Activated CD4-positive, alpha-beta T cell treated with anti-CD3 and anti-CD28 coated beads for 48 hours (primary cell): Measurements from ENCODE around the gene TTC39A.

Source experiments
- DNase-seq: peaks from one replicate; pipeline ENCODE4 v3.0.0-alpha.2; 2020

TTC39A gene

DNA sequence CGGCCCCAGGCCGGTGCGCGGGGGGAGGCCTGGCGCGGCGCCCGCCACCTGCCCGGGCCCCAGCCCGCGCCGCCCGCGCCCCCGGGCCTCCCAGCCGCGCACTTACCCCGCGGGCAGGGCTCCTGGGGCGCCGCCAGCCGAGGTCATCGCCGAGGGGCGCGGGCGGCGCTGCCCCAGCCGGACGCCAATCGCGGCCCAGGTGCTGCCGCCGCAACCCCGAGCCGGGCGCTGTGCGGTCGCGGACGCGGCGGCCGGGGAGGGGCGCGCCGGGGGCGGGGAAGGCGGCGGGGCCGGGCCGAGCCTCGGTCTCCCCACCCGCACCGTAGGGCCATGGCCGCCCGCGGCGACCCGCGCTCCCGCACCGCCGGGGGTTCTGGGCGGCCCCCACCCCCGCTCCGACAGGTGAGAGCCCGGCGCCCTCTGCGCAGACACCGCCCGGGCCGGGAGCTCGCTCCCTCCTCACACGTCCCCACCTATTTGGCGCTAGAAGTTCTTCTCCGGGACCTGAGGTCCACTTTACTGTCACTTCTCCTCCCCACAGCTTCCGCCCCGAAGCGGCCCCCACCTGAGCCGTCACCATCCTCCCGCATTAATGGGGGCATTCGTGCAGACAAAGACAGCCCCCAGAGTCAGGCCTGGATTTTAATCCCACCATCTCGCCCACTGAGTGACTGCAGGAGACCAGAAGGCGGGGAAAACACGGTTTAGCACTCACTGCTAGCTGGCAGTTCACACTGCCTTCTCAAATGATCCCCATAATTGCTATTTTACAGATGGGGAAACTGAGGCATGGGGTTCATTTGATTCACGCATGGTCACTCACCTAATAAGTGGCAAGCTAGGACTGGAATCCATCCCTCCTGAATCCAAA lies at the start of gene TTC39A:
Gene TTC39A (minus strand): TSS at position 232 of the 871 bp plus-strand sequence. CDS start 85 bp downstream, at position 147.
- no peak for DNase-seq

- no peak for DNase-seq
Observed at GRCh38 chr1:51378871-51379270, 48.5 kb upstream of the TTC39A start.

GRCh38 chr1:51373898-51374297 lies 43.5 kb upstream of the TTC39A start:
- no peak for DNase-seq

DNA sequence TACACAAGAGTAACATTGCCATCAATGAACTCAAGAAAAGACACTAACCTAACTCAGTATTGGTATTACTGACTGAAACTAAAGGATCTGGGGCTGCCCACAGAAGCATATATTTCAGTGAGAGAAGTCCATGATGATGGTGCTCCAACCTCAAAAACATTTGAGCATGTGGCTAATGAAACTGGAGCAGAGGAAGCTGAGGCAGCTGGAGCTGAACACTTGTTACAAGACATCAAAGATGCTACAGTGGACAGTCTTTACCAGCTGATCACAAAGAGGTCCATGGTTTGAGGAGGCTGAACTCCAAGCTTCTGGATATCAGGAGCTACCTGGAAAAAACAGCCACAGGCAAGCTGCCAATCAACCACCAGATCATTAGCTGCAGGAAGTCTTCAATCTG lies 42.2 kb upstream of the TTC39A start:
- DNase-seq, result no peak

GRCh38 chr1:51369171-51369570 lies 38.8 kb upstream of the TTC39A start:
- no peak for DNase-seq

DNA sequence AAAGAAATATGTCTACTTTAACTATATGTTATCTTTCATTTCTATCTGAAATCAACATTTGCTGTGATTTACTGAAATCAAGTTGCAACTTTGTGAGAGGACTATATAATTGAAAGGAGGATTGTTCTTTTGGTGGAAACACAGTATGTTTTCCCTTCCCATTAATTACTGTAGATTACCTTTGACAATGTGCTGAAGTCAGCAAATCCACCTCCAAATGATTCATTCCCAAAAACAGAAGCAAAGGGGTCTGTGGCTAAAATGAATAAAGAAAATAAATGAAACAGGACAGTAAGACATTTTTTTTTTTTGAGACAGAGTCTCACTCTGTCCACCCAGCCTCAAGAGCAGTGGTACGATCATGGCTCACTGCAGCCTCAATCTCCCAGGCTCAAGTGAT lies 35.4 kb upstream of the TTC39A start:
- no peak for DNase-seq

GRCh38 chr1:51359879-51360278 lies 29.5 kb upstream of the TTC39A start:
- DNase-seq, result no peak

GRCh38 chr1:51355382-51355781 lies 25.0 kb upstream of the TTC39A start:
- no peak for DNase-seq

- DNase-seq, result no peak
Observed at GRCh38 chr1:51354416-51354815, 24.1 kb upstream of the TTC39A start.

DNA sequence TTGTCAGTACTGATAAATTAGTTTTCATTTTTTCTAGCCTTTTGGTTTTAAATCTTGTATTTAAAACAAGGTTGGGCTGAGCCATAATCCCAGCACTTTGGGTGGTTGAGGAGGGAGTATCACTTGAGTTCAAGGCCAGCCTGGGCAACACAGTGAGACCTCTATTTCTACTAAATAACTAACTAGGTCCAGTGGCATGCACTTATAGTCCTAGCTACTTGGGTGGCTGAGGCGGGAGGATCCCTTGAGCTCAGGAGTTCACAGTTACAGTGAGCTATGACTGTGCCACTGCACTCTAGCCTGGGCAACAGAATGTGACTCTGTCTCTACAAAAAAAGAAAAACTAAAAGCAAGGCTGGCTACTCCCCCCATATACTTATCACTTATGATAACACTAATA lies 21.5 kb upstream of the TTC39A start:
- no peak for DNase-seq

- DNase-seq, result no peak
Observed at GRCh38 chr1:51349862-51350261, 19.5 kb upstream of the TTC39A start.

GRCh38 chr1:51348147-51348527 lies 17.8 kb upstream of the TTC39A start:
- no peak for DNase-seq

- no peak for DNase-seq
Observed at GRCh38 chr1:51347398-51348146, 17.2 kb upstream of the TTC39A start.

- DNase-seq, result no peak
Observed at GRCh38 chr1:51346086-51346942, 16.0 kb upstream of the TTC39A start.

GRCh38 chr1:51345300-51345687 lies 14.9 kb upstream of the TTC39A start:
- no peak for DNase-seq

DNA sequence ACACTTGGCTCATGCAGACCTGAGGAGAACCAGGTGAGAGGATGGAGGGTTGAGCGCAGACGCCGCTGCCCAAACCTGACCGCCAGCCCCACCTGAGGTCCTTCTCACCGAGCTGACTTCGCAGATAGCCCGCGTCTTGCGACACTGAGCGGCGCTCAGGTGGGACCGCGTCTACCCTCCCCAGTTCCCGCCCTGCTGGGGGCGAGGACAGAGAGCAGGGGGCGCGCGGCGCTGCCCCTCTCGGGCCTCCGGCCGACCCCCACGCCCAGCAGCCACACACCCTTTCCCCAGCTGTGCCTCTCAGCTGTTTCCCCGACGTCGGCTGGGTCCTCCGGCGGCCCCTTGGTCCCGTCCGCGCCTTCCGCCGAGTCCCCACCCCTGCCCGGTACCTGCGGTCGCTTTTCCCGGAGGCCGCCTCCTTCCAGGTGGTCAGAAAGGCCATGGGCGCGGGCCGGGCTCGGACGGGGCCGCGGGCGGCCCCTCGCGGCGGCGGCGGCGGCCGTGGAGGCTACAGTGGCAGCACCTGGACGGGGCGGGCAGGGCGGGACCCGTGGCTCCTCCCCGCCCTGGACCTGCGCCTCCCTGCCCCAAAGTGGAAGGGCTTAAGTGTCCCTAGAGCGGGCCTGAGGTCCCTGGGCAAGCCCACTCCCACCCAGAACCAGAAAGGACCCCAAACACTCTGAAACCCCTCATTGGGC lies 14.4 kb upstream of the TTC39A start:
- no peak for DNase-seq

DNA sequence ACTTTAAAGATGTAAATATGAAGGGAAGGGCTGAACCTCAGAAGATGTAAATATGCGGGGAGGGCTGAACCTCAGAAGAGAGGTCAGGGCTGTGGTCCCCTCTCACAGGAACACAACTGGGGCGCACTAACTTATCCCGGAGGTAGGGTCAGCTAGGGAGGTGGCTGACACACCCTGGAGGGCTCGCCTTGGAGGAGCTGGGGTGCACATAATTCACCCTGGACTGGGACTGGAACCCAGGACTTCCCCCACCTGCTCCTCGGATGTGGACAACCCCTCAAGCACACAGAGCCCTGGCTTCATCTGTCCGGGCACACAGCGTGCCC lies 13.9 kb upstream of the TTC39A start:
- DNase-seq, result no peak

DNA sequence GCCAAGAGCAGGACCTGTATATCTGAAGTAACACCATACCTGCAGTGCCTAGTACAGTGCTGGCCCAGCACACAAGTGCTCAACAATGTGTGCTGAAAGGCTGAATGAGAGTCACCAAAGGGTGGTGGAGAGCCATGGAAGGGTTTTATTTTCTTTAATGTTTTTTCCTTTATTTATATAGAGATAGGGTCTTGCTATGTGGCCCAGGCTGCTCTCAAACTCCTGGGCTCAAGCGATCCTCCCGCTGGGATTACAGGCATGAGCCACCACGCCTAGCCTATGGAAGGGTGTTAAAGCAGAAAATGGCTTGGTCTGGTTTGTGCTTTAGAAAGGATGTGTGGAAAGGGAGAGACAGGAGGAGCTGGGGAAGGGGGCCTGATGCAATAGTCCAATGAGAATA lies 13.3 kb upstream of the TTC39A start:
- DNase-seq, result no peak

- no peak for DNase-seq
Observed at GRCh38 chr1:51342591-51343206, 12.3 kb upstream of the TTC39A start.

DNA sequence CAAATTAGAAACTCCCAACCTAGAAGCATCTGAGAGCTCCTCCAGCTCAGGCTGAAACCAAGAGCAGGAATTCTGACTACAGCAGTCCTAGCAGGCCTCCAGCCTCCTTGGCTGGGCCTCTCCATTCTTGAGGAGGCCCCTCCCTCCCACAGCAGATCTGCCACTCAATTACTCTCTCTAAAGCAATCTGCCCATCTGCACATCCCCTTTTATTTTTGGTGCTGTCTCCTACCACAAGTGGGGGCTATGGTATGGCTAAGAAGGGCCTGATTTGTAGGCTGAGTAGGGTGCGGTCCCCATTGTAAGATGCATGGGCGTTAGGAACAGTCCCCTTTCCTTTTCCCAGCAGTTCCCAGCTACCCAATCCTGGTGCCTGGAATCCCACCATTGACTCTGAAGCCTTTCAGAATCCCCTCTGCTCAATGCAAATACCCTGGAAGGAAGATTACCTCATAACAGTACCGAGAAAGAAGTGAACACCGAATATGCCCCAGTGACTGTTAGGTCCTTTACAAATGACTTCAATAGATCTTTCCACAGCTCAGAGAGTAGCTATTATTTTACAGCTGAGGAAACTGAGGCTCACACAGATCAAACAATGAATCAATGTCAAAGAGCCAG lies 11.6 kb upstream of the TTC39A start:
- DNase-seq, result no peak

DNA sequence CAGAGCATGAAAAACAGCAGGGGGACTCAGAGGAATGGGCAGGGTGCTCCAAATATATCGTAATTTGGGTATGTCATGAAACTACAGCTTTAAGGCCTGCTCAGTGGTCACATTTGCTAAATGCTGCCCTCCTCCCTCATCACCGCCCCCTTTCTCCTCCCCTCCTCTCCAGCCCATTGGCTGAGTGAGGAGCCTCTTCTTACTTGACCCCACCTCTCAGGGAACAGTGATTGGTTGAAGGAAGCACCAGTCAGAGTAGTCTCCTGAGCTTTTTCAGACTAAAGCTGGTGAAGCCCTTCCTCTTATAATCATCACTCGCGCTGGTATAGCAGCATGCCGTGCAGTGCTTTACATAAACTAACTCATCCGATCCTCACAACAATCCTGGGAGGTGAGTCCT lies 10.0 kb upstream of the TTC39A start:
- DNase-seq, result no peak

- no peak for DNase-seq
Observed at GRCh38 chr1:51336711-51337110, 6.3 kb upstream of the TTC39A start.
